GM19395 (cell line): Measurements from ENCODE around the gene KIAA1549.
"Not testable (repeated sequence)": the region's sequence is repeated elsewhere in the genome, so short reads cannot be mapped to it uniquely, and the experiment has no call there.

Experiments used
- ATAC-seq: cut with Tn5 transposase; IDR thresholded peaks from one replicate; pipeline ENCODE4 v1.9.1; 2021; ENCODE audit warnings: mild to moderate bottlenecking, moderate library complexity; ENCODE audit not compliant: unreplicated experiment

KIAA1549 gene

GRCh38 chr7:138945154-138945553 is 36.0 kb downstream of the KIAA1549 start:
- no peak for ATAC-seq

GRCh38 chr7:138944592-138944991 is 36.6 kb downstream of the KIAA1549 start:
- no peak for ATAC-seq

- no peak for ATAC-seq
Measured at GRCh38 chr7:138943061-138943460, 38.1 kb downstream of the KIAA1549 start.

- no peak for ATAC-seq
Measured at GRCh38 chr7:138941545-138941944, 39.6 kb downstream of the KIAA1549 start.

GRCh38 chr7:138940602-138941001 is 40.6 kb downstream of the KIAA1549 start:
- ATAC-seq: not testable (repeated sequence)

GRCh38 chr7:138937484-138937883 is 43.7 kb downstream of the KIAA1549 start:
- no peak for ATAC-seq

- no peak for ATAC-seq
Measured at GRCh38 chr7:138935465-138936011, 45.7 kb downstream of the KIAA1549 start.

- ATAC-seq: no peak
Measured at GRCh38 chr7:138934861-138935260, 46.3 kb downstream of the KIAA1549 start.

- no peak for ATAC-seq
Measured at GRCh38 chr7:138934367-138934766, 46.8 kb downstream of the KIAA1549 start.

GRCh38 chr7:138932870-138933269 is 48.3 kb downstream of the KIAA1549 start:
- no peak for ATAC-seq

GRCh38 chr7:138932427-138932826 is 48.8 kb downstream of the KIAA1549 start:
- no peak for ATAC-seq

GRCh38 chr7:138929969-138930368 is 51.2 kb downstream of the KIAA1549 start:
- no peak for ATAC-seq

GRCh38 chr7:138926241-138926612 is 55.0 kb downstream of the KIAA1549 start:
- ATAC-seq: peak; percentile 20

- no peak for ATAC-seq
Measured at GRCh38 chr7:138924501-138925225, 56.5 kb downstream of the KIAA1549 start.

- ATAC-seq: no peak
Measured at GRCh38 chr7:138921277-138921676, 59.9 kb downstream of the KIAA1549 start.

- no peak for ATAC-seq
Measured at GRCh38 chr7:138919911-138920310, 61.3 kb downstream of the KIAA1549 start.

GRCh38 chr7:138919216-138919615 is 62.0 kb downstream of the KIAA1549 start:
- no peak for ATAC-seq

GRCh38 chr7:138918756-138919155 is 62.4 kb downstream of the KIAA1549 start:
- ATAC-seq: no peak

GRCh38 chr7:138918176-138918575 is 63.0 kb downstream of the KIAA1549 start:
- no peak for ATAC-seq

- no peak for ATAC-seq
Measured at GRCh38 chr7:138917771-138918170, 63.4 kb downstream of the KIAA1549 start.

- no peak for ATAC-seq
Measured at GRCh38 chr7:138916731-138917130, 64.5 kb downstream of the KIAA1549 start.

- ATAC-seq: no peak
Measured at GRCh38 chr7:138916275-138916674, 64.9 kb downstream of the KIAA1549 start.

- no peak for ATAC-seq
Measured at GRCh38 chr7:138913783-138914182, 67.4 kb downstream of the KIAA1549 start.
